OCI-LY7 (cell line): ENCODE results near the gene GRM4. TPM values are rescaled to one million over a fixed set of nuclear protein-coding genes. Genes with fewer than 3 reads are reported as not detected.

Experiments used
- BruUV-seq: library from RNA; stranded (reverse); fragments of 400-500 nt; replicated peaks from 2 replicates; lab custom pipeline; 2021; lab: Mats Ljungman, UMichigan
- CTCF ChIA-PET: fragments of 300-600 bp; sonication (Branson Sonifier 250); formaldehyde crosslinking; loops from one replicate; lab custom pipeline; 2022; ENCODE audit warnings: antibody characterized with exemption; ENCODE audit not compliant: unreplicated experiment; lab: Charles Lee
- POLR2A ChIA-PET: fragments of 300-600 bp; sonication (Branson Sonifier 250); formaldehyde crosslinking; loops from one replicate; lab custom pipeline; 2022; ENCODE audit warnings: antibody characterized with exemption; lab: Charles Lee
- DNase-seq: peaks from one replicate; pipeline ENCODE4 v3.0.0-alpha.2; 2015; ENCODE audit warnings: low spot score
- H2AFZ ChIP-seq: fragments of 200-600 bp; sonication (generic), shearing (Covaris generic); 2 replicates; pipeline ENCODE4 v1.6.1; 2014; ENCODE audit warnings: mild to moderate bottlenecking, antibody characterized with exemption, low read length, moderate library complexity
- H3K27ac ChIP-seq: fragments of 200-600 bp; sonication (generic); 2 replicates; pipeline ENCODE4 v1.5.1; 2014; ENCODE audit warnings: mixed run types, low read depth, mild to moderate bottlenecking, moderate library complexity, low read length, inconsistent platforms; ENCODE audit not compliant: poor library complexity, severe bottlenecking
- H3K36me3 ChIP-seq: fragments of 200-600 bp; sonication (generic); 2 replicates; pipeline ENCODE4 v1.6.1; 2014; ENCODE audit warnings: mild to moderate bottlenecking, antibody characterized with exemption, low read length, moderate library complexity, mixed read lengths; ENCODE audit not compliant: insufficient read depth
- H3K4me1 ChIP-seq: fragments of 200-600 bp; sonication (generic); 2 replicates; pipeline ENCODE4 v1.5.1; 2014; ENCODE audit warnings: mild to moderate bottlenecking, low read length; ENCODE audit not compliant: insufficient read depth, poor library complexity, severe bottlenecking
- H3K4me2 ChIP-seq: fragments of 200-600 bp; sonication (generic); 2 replicates; pipeline ENCODE4 v1.6.1; 2014; ENCODE audit warnings: mild to moderate bottlenecking, low read length
- H3K4me3 ChIP-seq: fragments of 200-600 bp; sonication (generic); 2 replicates; pipeline ENCODE4 v1.5.1; 2014; ENCODE audit warnings: mild to moderate bottlenecking, low read depth, low read length; ENCODE audit not compliant: poor library complexity, severe bottlenecking
- H3K79me2 ChIP-seq: fragments of 200-600 bp; sonication (generic); 2 replicates; pipeline ENCODE4 v1.6.1; 2016; ENCODE audit warnings: low read depth, mild to moderate bottlenecking, low read length, moderate library complexity, mixed read lengths; ENCODE audit not compliant: insufficient read depth
- H3K9me2 ChIP-seq: fragments of 200-600 bp; sonication (generic); 2 replicates; pipeline ENCODE4 v1.6.1; 2016; ENCODE audit warnings: mild to moderate bottlenecking, low read length, mixed read lengths; ENCODE audit not compliant: insufficient read depth
- H3K9me3 ChIP-seq: fragments of 200-600 bp; sonication (generic); 2 replicates; pipeline ENCODE4 v1.6.1; 2014; ENCODE audit warnings: mild to moderate bottlenecking, mixed run types, low read length, mixed read lengths
- H4K20me1 ChIP-seq: fragments of 200-600 bp; sonication (generic); 2 replicates; pipeline ENCODE4 v1.6.1; 2014; ENCODE audit warnings: mild to moderate bottlenecking, antibody characterized with exemption, low read length, moderate library complexity, mixed read lengths; ENCODE audit not compliant: insufficient read depth
- CTCF ChIP-seq: fragments of 200-600 bp; sonication (generic); conservative IDR thresholded peaks from 2 replicates; pipeline ENCODE4 v1.5.1; 2014; ENCODE audit warnings: mild to moderate bottlenecking, antibody characterized with exemption, low read length, moderate library complexity, mixed read lengths
- EZH2phosphoT487 ChIP-seq: fragments of 200-600 bp; sonication (generic); IDR thresholded peaks from 2 replicates; pipeline ENCODE4 v1.6.1; 2018; ENCODE audit warnings: low read depth, borderline replicate concordance, mild to moderate bottlenecking, mixed run types, antibody characterized with exemption, low read length, moderate library complexity, mixed read lengths
- intact Hi-C: fragments of 100-400 bp; cut with micrococcal nuclease; formaldehyde crosslinking; loops from one replicate; pipeline ENCODE4 v1.10.0; 2022; ENCODE audit not compliant: unreplicated experiment
- total RNA-seq, 2 experiments: library from RNA; depleted of rRNA in 1 of 2; stranded (reverse); fragments of >200 nt in 1 of 2; shearing (Covaris generic) in 1 of 2; gene quantifications; 2 replicates each; pipeline ENCODE4 v1.2.3, GENCODE V29; 2014 to 2022

GRM4 gene
- total RNA-seq, 2 experiments from 2014 or later, result 0.73 to 1.3 TPM

- Histone ChIP-seq H3K36me3 (no peaks in the 10 kb centered on the region), H3K9me3 (0 out of 2 replicates have a peak, but pooled peaks cover 5% of the 10 kb centered on the region), H3K79me2 (no peaks in the 10 kb centered on the region), H2AFZ (no peak overlapping the region), H3K27ac (no peak overlapping the region), H4K20me1 (no peaks in the 10 kb centered on the region), H3K4me1 (no peaks in the 10 kb centered on the region), H3K4me2 (no peak overlapping the region), H3K4me3 (no peak overlapping the region), H3K9me2 (no peaks in the 10 kb centered on the region)
- intact Hi-C loops, result no loop called here
- BruUV-seq, result no TSS peak
- CTCF ChIA-PET, result no interaction called here
- TF ChIP-seq EZH2phosphoT487 (no peak), CTCF (no peak)
- POLR2A ChIA-PET, result interaction anchor here (0.5 kb wide), 1 partner anchor 447 kb away, joined by 4 read pairs; no protein-coding TSS in a partner anchor
- DNase-seq, result no peak
Observed at GRCh38 chr6:33976437-33977360, 169.2 kb downstream of the GRM4 start.

GRCh38 chr6:33975661-33976436 lies 170.0 kb downstream of the GRM4 start:
- no peak overlapping the region for H3K27ac ChIP-seq
- ChIA-PET POLR2A (no interaction called here), CTCF (no interaction called here)
- 0 out of 2 replicates have a peak, but pooled peaks cover 7% of the 10 kb centered on the region for H3K9me3 ChIP-seq
- TF ChIP-seq EZH2phosphoT487, result no peak
- TF ChIP-seq CTCF, result no peak
- no peaks in the 10 kb centered on the region for H4K20me1 ChIP-seq
- no peak overlapping the region for H3K4me2 ChIP-seq
- H3K9me2 ChIP-seq, result no peaks in the 10 kb centered on the region
- no peaks in the 10 kb centered on the region for H3K4me1 ChIP-seq
- H2AFZ ChIP-seq, result no peak overlapping the region
- H3K4me3 ChIP-seq, result no peak overlapping the region
- no peaks in the 10 kb centered on the region for H3K36me3 ChIP-seq
- intact Hi-C loops, result no loop called here
- no peak for DNase-seq
- BruUV-seq, result no TSS peak
- no peaks in the 10 kb centered on the region for H3K79me2 ChIP-seq
